PC-9 (cell line): ENCODE measurements around the gene PLCD3. TPM values are rescaled to one million over a fixed set of nuclear protein-coding genes. Genes with fewer than 3 reads are reported as not detected.

Experiments
- BruUV-seq: library from RNA; stranded (reverse); fragments of 400-500 nt; replicated peaks from 2 replicates; lab custom pipeline; 2021; lab: Mats Ljungman, UMichigan
- CTCF ChIA-PET: fragments of 300-600 bp; sonication (Branson Sonifier 250); formaldehyde crosslinking; loops from one replicate; lab custom pipeline; 2022; ENCODE audit warnings: antibody characterized with exemption; lab: Charles Lee
- POLR2A ChIA-PET: fragments of 300-600 bp; sonication (Branson Sonifier 250); formaldehyde crosslinking; loops from one replicate; lab custom pipeline; 2022; ENCODE audit warnings: antibody characterized with exemption; ENCODE audit not compliant: unreplicated experiment; lab: Charles Lee
- DNase-seq, 2 experiments: peaks; one replicate each; pipeline versions ENCODE4 v3.0.0 to v3.0.0-alpha.2; 2015 to 2022; ENCODE audit warnings: mixed read lengths in 1 of 2
- H2AFZ ChIP-seq: fragments of 200-600 bp; sonication (generic); 2 replicates; pipeline ENCODE4 v1.8.1; 2017; ENCODE audit warnings: antibody characterized with exemption
- H3F3A ChIP-seq: fragments of 200-600 bp; sonication (generic); 2 replicates; pipeline ENCODE4 v1.8.1; 2017; ENCODE audit warnings: antibody characterized with exemption, mild to moderate bottlenecking, low read depth; ENCODE audit not compliant: insufficient read depth
- H3K27ac ChIP-seq: fragments of 200-600 bp; sonication (generic); 2 replicates; pipeline ENCODE4 v1.6.1; 2016; ENCODE audit warnings: mixed run types
- H3K27me3 ChIP-seq: fragments of 200-600 bp; sonication (generic); 2 replicates; pipeline ENCODE4 v1.6.1; 2016; ENCODE audit warnings: low read depth, mixed run types; ENCODE audit not compliant: insufficient read depth
- H3K36me3 ChIP-seq: fragments of 200-600 bp; sonication (generic); 2 replicates; pipeline ENCODE4 v1.6.1; 2016; ENCODE audit warnings: low read depth, mixed run types
- H3K4me1 ChIP-seq: fragments of 200-600 bp; sonication (generic); replicated peaks from 2 replicates; pipeline ENCODE4 v1.6.1; 2016; ENCODE audit warnings: mixed run types; ENCODE audit not compliant: insufficient read depth
- H3K4me2 ChIP-seq: fragments of 200-600 bp; sonication (generic); 2 replicates; pipeline ENCODE4 v1.6.1; 2017; ENCODE audit warnings: mixed run types
- H3K4me3 ChIP-seq: fragments of 200-600 bp; sonication (generic); 2 replicates; pipeline ENCODE4 v1.6.1; 2016; ENCODE audit warnings: mixed run types
- H3K79me2 ChIP-seq: fragments of 200-600 bp; sonication (generic); 2 replicates; pipeline ENCODE4 v1.6.1; 2017; ENCODE audit warnings: low read depth, mixed run types
- H3K9me2 ChIP-seq: fragments of 200-600 bp; sonication (generic); 2 replicates; pipeline ENCODE4 v1.8.1; 2017; ENCODE audit warnings: mild to moderate bottlenecking; ENCODE audit not compliant: insufficient read depth
- H3K9me3 ChIP-seq: fragments of 200-600 bp; sonication (generic); 2 replicates; pipeline ENCODE4 v1.8.1; 2016; ENCODE audit warnings: low read depth; ENCODE audit not compliant: insufficient read depth
- H4K20me1 ChIP-seq: fragments of 200-600 bp; sonication (generic); 2 replicates; pipeline ENCODE4 v1.8.1; 2017; ENCODE audit not compliant: insufficient read depth
- EZH2 ChIP-seq: fragments of 200-600 bp; sonication (generic); IDR thresholded peaks from 2 replicates; pipeline ENCODE4 v1.8.0; 2017; ENCODE audit warnings: antibody characterized with exemption, low read depth
- intact Hi-C: fragments of 100-400 bp; cut with micrococcal nuclease; formaldehyde crosslinking; loops from one replicate; pipeline ENCODE4 v1.10.0; 2022; ENCODE audit not compliant: unreplicated experiment
- total RNA-seq: library from RNA; stranded (reverse); gene quantifications from 2 replicates; pipeline ENCODE4 v1.2.3, GENCODE V29; 2021
- TF ChIP-seq, protein P1 (sequence below): fragments of 200-600 bp; sonication (generic); conservative IDR thresholded peaks from 2 replicates; pipeline ENCODE4 v1.6.1; 2017; ENCODE audit warnings: mixed run types, antibody characterized with exemption, mild to moderate bottlenecking, moderate library complexity

The PLCD3 gene
- total RNA-seq, 1 experiment from 2014 or later, result 92.4 TPM

- intact Hi-C loops, result no loop called here
- no TSS peak for BruUV-seq
- H3K4me2 ChIP-seq, result no peak overlapping the region
- H3K79me2 ChIP-seq, result peaks cover 86% of the 10 kb centered on the region
- peaks cover 4% of the 10 kb centered on the region; the same call in 1 of the 2 replicates for H3K4me1 ChIP-seq
- H3K36me3 ChIP-seq, result peaks cover 25% of the 10 kb centered on the region; the same call in 1 of the 2 replicates
- H3K27ac ChIP-seq, result no peak overlapping the region
- no peaks in the 10 kb centered on the region for H3K27me3 ChIP-seq
- POLR2A ChIA-PET, result no interaction called here
- H4K20me1 ChIP-seq, result peaks cover 53% of the 10 kb centered on the region
- H3K9me3 ChIP-seq, result no peaks in the 10 kb centered on the region
- no peak overlapping the region for H2AFZ ChIP-seq
- TF ChIP-seq, protein P1, sequence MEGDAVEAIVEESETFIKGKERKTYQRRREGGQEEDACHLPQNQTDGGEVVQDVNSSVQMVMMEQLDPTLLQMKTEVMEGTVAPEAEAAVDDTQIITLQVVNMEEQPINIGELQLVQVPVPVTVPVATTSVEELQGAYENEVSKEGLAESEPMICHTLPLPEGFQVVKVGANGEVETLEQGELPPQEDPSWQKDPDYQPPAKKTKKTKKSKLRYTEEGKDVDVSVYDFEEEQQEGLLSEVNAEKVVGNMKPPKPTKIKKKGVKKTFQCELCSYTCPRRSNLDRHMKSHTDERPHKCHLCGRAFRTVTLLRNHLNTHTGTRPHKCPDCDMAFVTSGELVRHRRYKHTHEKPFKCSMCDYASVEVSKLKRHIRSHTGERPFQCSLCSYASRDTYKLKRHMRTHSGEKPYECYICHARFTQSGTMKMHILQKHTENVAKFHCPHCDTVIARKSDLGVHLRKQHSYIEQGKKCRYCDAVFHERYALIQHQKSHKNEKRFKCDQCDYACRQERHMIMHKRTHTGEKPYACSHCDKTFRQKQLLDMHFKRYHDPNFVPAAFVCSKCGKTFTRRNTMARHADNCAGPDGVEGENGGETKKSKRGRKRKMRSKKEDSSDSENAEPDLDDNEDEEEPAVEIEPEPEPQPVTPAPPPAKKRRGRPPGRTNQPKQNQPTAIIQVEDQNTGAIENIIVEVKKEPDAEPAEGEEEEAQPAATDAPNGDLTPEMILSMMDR, result no peak
- TF ChIP-seq EZH2, result no peak
- no peaks in the 10 kb centered on the region for H3K9me2 ChIP-seq
- H3F3A ChIP-seq, result peaks cover 15% of the 10 kb centered on the region; the same call in 1 of the 2 replicates
- CTCF ChIA-PET, result no interaction called here
- DNase-seq, result no peak
- no peak overlapping the region for H3K4me3 ChIP-seq
Observed at GRCh38 chr17:45073414-45074070, 58.8 kb downstream of the PLCD3 start.

DNA sequence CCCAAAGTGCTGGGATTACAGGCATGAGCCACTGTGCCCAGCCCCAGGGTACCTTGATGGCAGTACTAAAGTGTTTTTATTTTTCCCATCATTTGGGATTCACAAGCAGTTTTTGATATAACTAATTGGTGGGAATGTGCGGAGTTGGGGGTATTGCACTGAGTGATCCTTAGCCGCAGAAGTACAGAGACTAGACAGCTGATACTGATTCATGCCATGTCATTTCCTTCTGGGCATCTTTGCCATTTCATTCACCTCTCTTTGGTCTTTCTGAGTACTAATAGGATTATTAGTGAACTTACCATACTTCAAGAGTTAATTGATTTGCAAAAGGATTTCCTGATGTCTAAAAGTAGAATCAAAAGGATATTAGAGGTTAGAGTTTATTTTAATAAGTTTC is 61.5 kb downstream of the PLCD3 start:
- Histone ChIP-seq H3K4me1 (peaks cover under 1% of the 10 kb centered on the region; the same call in 1 of the 2 replicates), H3F3A (peaks cover 12% of the 10 kb centered on the region; the same call in 1 of the 2 replicates), H3K27me3 (no peaks in the 10 kb centered on the region), H3K9me3 (no peaks in the 10 kb centered on the region), H3K9me2 (no peaks in the 10 kb centered on the region), H3K4me2 (no peak overlapping the region), H2AFZ (no peak overlapping the region), H3K27ac (no peak overlapping the region), H3K36me3 (peaks cover 24% of the 10 kb centered on the region), H4K20me1 (peaks cover 36% of the 10 kb centered on the region), H3K4me3 (no peak overlapping the region), H3K79me2 (peaks cover 85% of the 10 kb centered on the region)
- ChIA-PET CTCF (no interaction called here), POLR2A (no interaction called here)
- intact Hi-C loops, result no loop called here
- DNase-seq, result no peak
- no TSS peak for BruUV-seq
- TF ChIP-seq, protein P1, result no peak
- no peak for TF ChIP-seq EZH2

- TF ChIP-seq, protein P1, result no peak
- TF ChIP-seq EZH2, result no peak
- CTCF ChIA-PET, result no interaction called here
- H3F3A ChIP-seq, result peaks cover 12% of the 10 kb centered on the region; the same call in 1 of the 2 replicates
- peaks cover 39% of the 10 kb centered on the region for H4K20me1 ChIP-seq
- H3K27ac ChIP-seq, result no peak overlapping the region
- H2AFZ ChIP-seq, result no peak overlapping the region
- POLR2A ChIA-PET, result no interaction called here
- no peak for DNase-seq
- peaks cover 23% of the 10 kb centered on the region for H3K36me3 ChIP-seq
- H3K4me3 ChIP-seq, result no peak overlapping the region
- no peaks in the 10 kb centered on the region for H3K9me2 ChIP-seq
- intact Hi-C loops, result no loop called here
- no TSS peak for BruUV-seq
- H3K9me3 ChIP-seq, result no peaks in the 10 kb centered on the region
- H3K27me3 ChIP-seq, result no peaks in the 10 kb centered on the region
- no peak overlapping the region for H3K4me2 ChIP-seq
- H3K4me1 ChIP-seq, result no peaks in the 10 kb centered on the region
- peaks cover 85% of the 10 kb centered on the region for H3K79me2 ChIP-seq
Observed at GRCh38 chr17:45070001-45070400, 62.3 kb downstream of the PLCD3 start.
